OCI-LY1 (cell line): ENCODE results near the gene BTLA.

Source experiments
- H2AFZ ChIP-seq: fragments of 200-600 bp; sonication (generic), shearing (Covaris generic); 2 replicates; pipeline ENCODE4 v1.6.0; 2014; ENCODE audit warnings: antibody characterized with exemption, mild to moderate bottlenecking, low read length
- H3F3A ChIP-seq: fragments of 200-600 bp; sonication (generic), shearing (Covaris generic); 2 replicates; pipeline ENCODE4 v1.6.0; 2014; ENCODE audit warnings: mild to moderate bottlenecking, antibody characterized with exemption, low read length, moderate library complexity; ENCODE audit not compliant: insufficient read depth
- H3K27ac ChIP-seq: fragments of 200-600 bp; sonication (generic); 2 replicates; pipeline ENCODE4 v1.5.1; 2014; ENCODE audit warnings: low read length, mixed run types, mild to moderate bottlenecking, low read depth; ENCODE audit not compliant: poor library complexity, severe bottlenecking
- H3K27me3 ChIP-seq: fragments of 200-600 bp; sonication (generic); 2 replicates; pipeline ENCODE4 v1.6.0; 2014; ENCODE audit warnings: antibody characterized with exemption, mild to moderate bottlenecking, low read length, moderate library complexity; ENCODE audit not compliant: insufficient read depth
- H3K36me3 ChIP-seq: fragments of 200-600 bp; sonication (generic); 2 replicates; pipeline ENCODE4 v1.6.1; 2014; ENCODE audit warnings: mild to moderate bottlenecking, antibody characterized with exemption, low read length, moderate library complexity, mixed read lengths; ENCODE audit not compliant: insufficient read depth
- H3K4me1 ChIP-seq: fragments of 200-600 bp; sonication (generic); 2 replicates; pipeline ENCODE4 v1.5.1; 2014; ENCODE audit warnings: mild to moderate bottlenecking, low read length, moderate library complexity; ENCODE audit not compliant: insufficient read depth, severe bottlenecking
- H3K4me2 ChIP-seq: fragments of 200-600 bp; sonication (generic), shearing (Covaris generic); 2 replicates; pipeline ENCODE4 v1.6.1; 2014; ENCODE audit warnings: low read length
- H3K4me3 ChIP-seq: fragments of 200-600 bp; sonication (generic); 2 replicates; pipeline ENCODE4 v1.5.1; 2014; ENCODE audit warnings: low read length, low read depth, mild to moderate bottlenecking, mixed read lengths; ENCODE audit not compliant: poor library complexity, severe bottlenecking
- H3K79me2 ChIP-seq: fragments of 200-600 bp; shearing (Covaris generic); 2 replicates; pipeline ENCODE4 v1.6.1; 2016; ENCODE audit warnings: mixed run types, low read length, mixed read lengths; ENCODE audit not compliant: insufficient read depth
- H3K9ac ChIP-seq: fragments of 200-600 bp; sonication (generic), shearing (Covaris generic); 2 replicates; pipeline ENCODE4 v1.6.1; 2014; ENCODE audit warnings: mild to moderate bottlenecking, low read length, mixed read lengths
- H3K9me2 ChIP-seq: fragments of 200-600 bp; sonication (generic), shearing (Covaris generic); 2 replicates; pipeline ENCODE4 v1.6.1; 2014; ENCODE audit warnings: low read depth, mild to moderate bottlenecking, low read length, mixed read lengths
- H3K9me3 ChIP-seq: fragments of 200-600 bp; shearing (Covaris generic); 2 replicates; pipeline ENCODE4 v1.6.1; 2014; ENCODE audit warnings: low read length, mixed read lengths
- H4K20me1 ChIP-seq: fragments of 200-600 bp; sonication (generic), shearing (Covaris generic); 2 replicates; pipeline ENCODE4 v1.6.0; 2016; ENCODE audit warnings: mild to moderate bottlenecking, low read length; ENCODE audit not compliant: insufficient read depth
- EZH2 ChIP-seq: fragments of 200-600 bp; sonication (generic), shearing (Covaris generic); IDR thresholded peaks from 2 replicates; pipeline ENCODE4 v1.8.0; 2017; ENCODE audit warnings: borderline replicate concordance, mixed run types, mild to moderate bottlenecking, antibody characterized with exemption, low read length, moderate library complexity, mixed read lengths
- TF ChIP-seq, protein P1 (sequence below): fragments of 200-600 bp; sonication (generic), shearing (Covaris generic); IDR thresholded peaks from 2 replicates; pipeline ENCODE4 v1.5.1; 2017; ENCODE audit warnings: mild to moderate bottlenecking, antibody characterized with exemption, low read length, moderate library complexity, mixed read lengths

Gene BTLA

DNA sequence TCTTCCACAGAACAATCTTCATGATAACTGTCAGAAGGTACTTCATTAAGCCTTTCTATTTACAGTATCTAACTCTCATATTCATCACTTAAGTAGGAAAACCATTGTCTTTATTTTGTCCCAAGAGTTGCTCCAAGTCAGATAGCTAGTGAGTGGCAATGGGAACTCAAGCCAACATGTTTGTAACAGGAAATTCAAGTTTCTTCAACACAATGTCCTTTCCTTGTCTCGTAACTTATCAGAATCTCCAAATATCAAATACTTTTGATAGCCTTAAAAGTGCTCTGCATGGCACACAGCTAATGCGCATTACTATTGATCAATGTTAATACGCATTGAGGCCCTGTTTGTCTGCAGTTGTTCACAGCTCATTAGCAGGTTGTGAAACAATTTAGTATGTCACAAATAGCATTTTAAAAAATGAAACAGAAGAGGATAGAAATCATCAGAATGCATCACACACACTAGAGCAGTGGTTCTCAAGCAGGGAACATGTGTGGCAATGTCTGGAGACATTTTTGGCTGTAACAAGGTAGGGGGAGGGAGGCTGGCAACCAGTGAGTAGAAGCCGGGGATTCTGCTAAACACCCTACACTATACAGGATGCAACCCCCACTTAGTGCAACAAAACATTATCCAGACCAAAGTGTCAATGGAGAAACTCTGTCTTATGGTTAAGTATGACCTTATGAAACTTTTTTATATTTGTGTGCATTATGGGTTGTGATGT, 27.5 kb downstream of the BTLA start:
- Histone ChIP-seq H2AFZ (no peak overlapping the region), H3K79me2 (no peaks in the 10 kb centered on the region), H3K9ac (no peak overlapping the region), H3K9me2 (no peaks in the 10 kb centered on the region), H4K20me1 (no peaks in the 10 kb centered on the region), H3K4me2 (no peak overlapping the region), H3K27me3 (no peaks in the 10 kb centered on the region), H3K9me3 (no peaks in the 10 kb centered on the region), H3K4me1 (peaks cover 10% of the 10 kb centered on the region), H3K27ac (no peak overlapping the region), H3K4me3 (no peak overlapping the region), H3K36me3 (no peaks in the 10 kb centered on the region), H3F3A (0 out of 2 replicates have a peak, but pooled peaks cover 6% of the 10 kb centered on the region)
- no peak for TF ChIP-seq EZH2

GRCh38 chr3:112470788-112471187, 28.5 kb downstream of the BTLA start:
- Histone ChIP-seq H3K9me2 (no peaks in the 10 kb centered on the region), H3K36me3 (no peaks in the 10 kb centered on the region), H3K9me3 (no peaks in the 10 kb centered on the region), H3K4me2 (no peak overlapping the region), H3K4me3 (no peak overlapping the region), H4K20me1 (no peaks in the 10 kb centered on the region), H3K9ac (no peak overlapping the region), H3K4me1 (peaks cover 10% of the 10 kb centered on the region), H3K27ac (no peak overlapping the region), H2AFZ (no peak overlapping the region), H3K79me2 (no peaks in the 10 kb centered on the region), H3F3A (no peaks in the 10 kb centered on the region), H3K27me3 (no peaks in the 10 kb centered on the region)
- TF ChIP-seq EZH2, result no peak
- TF ChIP-seq, protein P1, sequence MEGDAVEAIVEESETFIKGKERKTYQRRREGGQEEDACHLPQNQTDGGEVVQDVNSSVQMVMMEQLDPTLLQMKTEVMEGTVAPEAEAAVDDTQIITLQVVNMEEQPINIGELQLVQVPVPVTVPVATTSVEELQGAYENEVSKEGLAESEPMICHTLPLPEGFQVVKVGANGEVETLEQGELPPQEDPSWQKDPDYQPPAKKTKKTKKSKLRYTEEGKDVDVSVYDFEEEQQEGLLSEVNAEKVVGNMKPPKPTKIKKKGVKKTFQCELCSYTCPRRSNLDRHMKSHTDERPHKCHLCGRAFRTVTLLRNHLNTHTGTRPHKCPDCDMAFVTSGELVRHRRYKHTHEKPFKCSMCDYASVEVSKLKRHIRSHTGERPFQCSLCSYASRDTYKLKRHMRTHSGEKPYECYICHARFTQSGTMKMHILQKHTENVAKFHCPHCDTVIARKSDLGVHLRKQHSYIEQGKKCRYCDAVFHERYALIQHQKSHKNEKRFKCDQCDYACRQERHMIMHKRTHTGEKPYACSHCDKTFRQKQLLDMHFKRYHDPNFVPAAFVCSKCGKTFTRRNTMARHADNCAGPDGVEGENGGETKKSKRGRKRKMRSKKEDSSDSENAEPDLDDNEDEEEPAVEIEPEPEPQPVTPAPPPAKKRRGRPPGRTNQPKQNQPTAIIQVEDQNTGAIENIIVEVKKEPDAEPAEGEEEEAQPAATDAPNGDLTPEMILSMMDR, result no peak

- no peaks in the 10 kb centered on the region for H4K20me1 ChIP-seq
- H3K27ac ChIP-seq, result no peak overlapping the region
- peaks cover 20% of the 10 kb centered on the region for H3K4me1 ChIP-seq
- no peak overlapping the region for H3K4me3 ChIP-seq
- H2AFZ ChIP-seq, result no peak overlapping the region
- no peak for TF ChIP-seq EZH2
- TF ChIP-seq, protein P1, result no peak
- H3K9me2 ChIP-seq, result no peaks in the 10 kb centered on the region
- H3K4me2 ChIP-seq, result no peak overlapping the region
- H3K9me3 ChIP-seq, result no peaks in the 10 kb centered on the region
- no peak overlapping the region for H3K9ac ChIP-seq
- H3F3A ChIP-seq, result no peaks in the 10 kb centered on the region
- no peaks in the 10 kb centered on the region for H3K36me3 ChIP-seq
- H3K27me3 ChIP-seq, result no peaks in the 10 kb centered on the region
- H3K79me2 ChIP-seq, result no peaks in the 10 kb centered on the region
Observed at GRCh38 chr3:112469671-112470070, 29.6 kb downstream of the BTLA start.

- Histone ChIP-seq H3K4me2 (no peak overlapping the region), H3K27ac (no peak overlapping the region), H4K20me1 (no peaks in the 10 kb centered on the region), H3F3A (no peaks in the 10 kb centered on the region), H3K9me3 (no peaks in the 10 kb centered on the region), H3K9ac (no peak overlapping the region), H3K4me3 (no peak overlapping the region), H3K4me1 (peaks cover 27% of the 10 kb centered on the region), H3K36me3 (no peaks in the 10 kb centered on the region), H3K79me2 (no peaks in the 10 kb centered on the region), H2AFZ (no peak overlapping the region), H3K27me3 (no peaks in the 10 kb centered on the region), H3K9me2 (no peaks in the 10 kb centered on the region)
- no peak for TF ChIP-seq EZH2
- TF ChIP-seq, protein P1, result no peak
Observed at GRCh38 chr3:112467539-112467938, 31.7 kb downstream of the BTLA start.
